GM21367 (cell line): ENCODE results near the gene TUG1.

Experiments
- ATAC-seq: cut with Tn5 transposase; IDR thresholded peaks from one replicate; pipeline ENCODE4 v1.9.1; 2021; ENCODE audit not compliant: unreplicated experiment

TUG1 gene

GRCh38 chr22:30968924-30969531, at the start of gene TUG1:
TSS of gene TUG1 (plus strand) at chr22:30969265.
- peak; percentile 72 for ATAC-seq

- no peak for ATAC-seq
These were observed 49.1 kb upstream of the TUG1 start for GRCh38 chr22:30919973-30920372.

- ATAC-seq, result no peak
These were observed 48.7 kb upstream of the TUG1 start for GRCh38 chr22:30920407-30920806.

GRCh38 chr22:30921108-30921507, 48.0 kb upstream of the TUG1 start:
- ATAC-seq, result no peak

- ATAC-seq, result no peak
These were observed 46.9 kb upstream of the TUG1 start for GRCh38 chr22:30922151-30922611.

- no peak for ATAC-seq
These were observed 45.7 kb upstream of the TUG1 start for GRCh38 chr22:30923168-30923900.

- no peak for ATAC-seq
These were observed 43.4 kb upstream of the TUG1 start for GRCh38 chr22:30925667-30926066.

- no peak for ATAC-seq
These were observed 42.4 kb upstream of the TUG1 start for GRCh38 chr22:30926706-30927105.

GRCh38 chr22:30927806-30928205, 41.3 kb upstream of the TUG1 start:
- ATAC-seq, result no peak

- no peak for ATAC-seq
These were observed 40.7 kb upstream of the TUG1 start for GRCh38 chr22:30928401-30928800.

- ATAC-seq, result no peak
These were observed 38.8 kb upstream of the TUG1 start for GRCh38 chr22:30930228-30930627.

GRCh38 chr22:30931541-30932300, 37.3 kb upstream of the TUG1 start:
- no peak for ATAC-seq

GRCh38 chr22:30932661-30933060, 36.4 kb upstream of the TUG1 start:
- ATAC-seq, result no peak

- ATAC-seq, result no peak
These were observed 35.6 kb upstream of the TUG1 start for GRCh38 chr22:30933457-30933856.

- no peak for ATAC-seq
These were observed 35.0 kb upstream of the TUG1 start for GRCh38 chr22:30934053-30934452.

- no peak for ATAC-seq
These were observed 28.2 kb upstream of the TUG1 start for GRCh38 chr22:30940685-30941362.

- ATAC-seq, result no peak
These were observed 27.7 kb upstream of the TUG1 start for GRCh38 chr22:30941363-30941740.

GRCh38 chr22:30943368-30943767, 25.7 kb upstream of the TUG1 start:
- no peak for ATAC-seq

GRCh38 chr22:30944986-30945385, 24.1 kb upstream of the TUG1 start:
- no peak for ATAC-seq

- no peak for ATAC-seq
These were observed 23.4 kb upstream of the TUG1 start for GRCh38 chr22:30945653-30946052.

GRCh38 chr22:30946354-30946753, 22.7 kb upstream of the TUG1 start:
- no peak for ATAC-seq
